ENCODE results near the gene TMEM51.
A peak's percentile ranks its signal among the peaks of the same experiment; 100 is the strongest.

TMEM51 gene

GRCh38 chr1:15246960-15247614, 93.5 kb downstream of the TMEM51 start, which contains the start of gene FHAD1:
Gene FHAD1, plus strand, starts transcription at chr1:15247223. Its CDS starts 4,562 bp downstream, at chr1:15251785.
- peak; percentile 6 to 20 for DNase-seq (ENCODE audit: low read depth in 2 of 2)

- DNase-seq (ENCODE audit: low read depth in 2 of 2), result no peak
These were observed 94.7 kb downstream of the TMEM51 start for GRCh38 chr1:15248216-15248615.

- no peak for DNase-seq (ENCODE audit: low read depth in 2 of 2)
These were observed 95.5 kb downstream of the TMEM51 start for GRCh38 chr1:15249081-15249480.

GRCh38 chr1:15251857-15252835, 98.6 kb downstream of the TMEM51 start:
- no peak for DNase-seq (ENCODE audit: low read depth in 2 of 2)

GRCh38 chr1:15254559-15254958, 101.0 kb downstream of the TMEM51 start:
- no peak for DNase-seq (ENCODE audit: low read depth in 2 of 2)

GRCh38 chr1:15255582-15256149, 102.1 kb downstream of the TMEM51 start:
- DNase-seq (ENCODE audit: low read depth in 2 of 2), result no peak

- no peak for DNase-seq (ENCODE audit: low read depth in 2 of 2)
These were observed 103.0 kb downstream of the TMEM51 start for GRCh38 chr1:15256584-15256983.

GRCh38 chr1:15257309-15257708, 103.8 kb downstream of the TMEM51 start:
- no peak for DNase-seq (ENCODE audit: low read depth in 2 of 2)

GRCh38 chr1:15258833-15259621, 105.5 kb downstream of the TMEM51 start:
- no peak for DNase-seq (ENCODE audit: low read depth in 2 of 2)

- no peak for DNase-seq (ENCODE audit: low read depth in 2 of 2)
These were observed 106.1 kb downstream of the TMEM51 start for GRCh38 chr1:15259622-15260007.

GRCh38 chr1:15260418-15261154, 107.0 kb downstream of the TMEM51 start:
- DNase-seq (ENCODE audit: low read depth in 2 of 2), result no peak

GRCh38 chr1:15261155-15262002, 107.8 kb downstream of the TMEM51 start:
- no peak for DNase-seq (ENCODE audit: low read depth in 2 of 2)

- DNase-seq (ENCODE audit: low read depth in 2 of 2), result no peak
These were observed 108.4 kb downstream of the TMEM51 start for GRCh38 chr1:15262003-15262377.

- DNase-seq (ENCODE audit: low read depth in 2 of 2), result no peak
These were observed 109.2 kb downstream of the TMEM51 start for GRCh38 chr1:15262706-15263105.

GRCh38 chr1:15264769-15265168, 111.2 kb downstream of the TMEM51 start:
- DNase-seq (ENCODE audit: low read depth in 2 of 2), result no peak

Data from fibroblast of skin of left quadriceps (primary cell).